K562 (cell line): ENCODE data around the gene PPIC.

Source experiments
- CCAR2 ChIP-seq: fragments of 200-400 bp; formaldehyde crosslinking; IDR thresholded peaks from 2 replicates; pipeline ENCODE4 v1.6.1; 2017; ENCODE audit warnings: mild to moderate bottlenecking, low read depth, low read length
- JUN ChIP-seq, 2 experiments: sonication (generic) in 1 of 2; formaldehyde crosslinking in 1 of 2; IDR thresholded peaks; 2 replicates each; pipeline versions ENCODE4 v1.6.1 to v1.8.0; 2012 to 2022; ENCODE audit warnings: borderline replicate concordance in 2 of 2, mild to moderate bottlenecking in 2 of 2, improper control_type of control experiment in 1 of 2, low read depth in 1 of 2, low read length in 1 of 2, missing genetic modification reagents in 1 of 2
- JUND ChIP-seq, 2 experiments: IDR thresholded peaks; 2 replicates in 1 of 2; 3 replicates in 1 of 2; pipeline ENCODE4 v1.6.1; 2011; ENCODE audit warnings: borderline replicate concordance in 2 of 2, low read depth in 2 of 2, low read length in 2 of 2, improper control_type of control experiment in 1 of 2, missing biosample characterization in 1 of 2, missing genetic modification characterization in 1 of 2, missing genetic modification reagents in 1 of 2
- PCBP1 ChIP-seq: fragments of 200-400 bp; formaldehyde crosslinking; IDR thresholded peaks from 2 replicates; pipeline ENCODE4 v1.6.1; 2018; ENCODE audit warnings: mild to moderate bottlenecking, low read depth, low read length; ENCODE audit not compliant: poor library complexity, severe bottlenecking
- RAD21 ChIP-seq, 2 experiments: fragments of 250-450 bp in 1 of 2; fragments of 450-650 bp in 1 of 2; sonication (Bioruptor Pico) in 1 of 2; formaldehyde crosslinking in 1 of 2; IDR thresholded peaks in 1 of 2; conservative IDR thresholded peaks in 1 of 2; 2 replicates each; pipeline versions ENCODE4 v1.4.0 to v1.8.0; 2020 to 2022; ENCODE audit warnings: mild to moderate bottlenecking in 2 of 2, moderate library complexity in 1 of 2
- TF ChIP-seq, protein P1 (sequence below), 3 experiments: IDR thresholded peaks in 2 of 3; conservative IDR thresholded peaks in 1 of 3; 2 replicates each; pipeline ENCODE4 v1.5.1; 2011 to 2012; ENCODE audit warnings: low read length in 3 of 3, mild to moderate bottlenecking in 3 of 3, control low read depth in 2 of 3, improper control_type of control experiment in 1 of 3, inconsistent platforms in 1 of 3, low read depth in 1 of 3, mixed read lengths in 1 of 3, moderate library complexity in 1 of 3; ENCODE audit not compliant: insufficient read depth in 2 of 3

DNA sequence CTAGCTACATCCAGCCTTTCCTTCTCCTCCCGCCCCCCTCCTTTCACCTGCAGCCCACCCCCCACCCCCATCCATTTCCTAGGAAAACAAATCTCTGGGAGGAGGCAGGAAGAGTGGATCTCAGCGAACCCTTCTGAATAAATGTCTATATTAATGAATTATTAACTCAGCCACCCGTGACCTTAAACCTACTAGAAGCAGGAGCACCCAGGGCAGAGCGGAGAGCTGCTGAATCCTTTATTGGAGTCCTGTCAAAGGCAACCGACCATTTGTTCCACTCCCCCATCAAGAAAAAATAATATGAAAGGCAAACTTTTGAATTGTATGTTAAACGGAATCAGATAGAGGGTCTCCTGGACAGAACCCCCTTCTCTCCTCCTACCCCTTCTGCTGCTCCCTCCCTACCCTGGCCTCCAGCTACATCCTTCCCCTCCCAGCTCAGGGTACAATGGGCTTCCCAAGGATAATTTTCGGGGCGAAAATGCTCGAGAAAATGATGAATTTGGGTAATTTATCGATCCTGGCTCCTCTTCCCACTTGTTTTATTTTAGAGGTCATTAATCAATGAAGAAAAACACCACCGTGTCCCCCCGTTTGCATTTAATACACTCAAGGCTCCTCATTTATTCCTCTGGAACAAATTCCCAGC, 49.2 kb upstream of the PPIC start:
- TF ChIP-seq RAD21 (CRISPR knock-in tag; conservative IDR thresholded peaks at IDR 0.05 in 1 of 2, IDR thresholded peaks at IDR 0.05 in 1 of 2) (no peak), PCBP1 (no peak), JUND (IDR thresholded peaks at IDR 0.05; ENCODE audit: borderline replicate concordance, low read depth, low read length) (no peak), JUND (tag; IDR thresholded peaks at IDR 0.05; ENCODE audit: borderline replicate concordance, low read depth, low read length) (no peak), JUN (IDR thresholded peaks at IDR 0.05; ENCODE audit: borderline replicate concordance, low read depth, low read length) (no peak), JUN (CRISPR knock-in tag; IDR thresholded peaks at IDR 0.05; ENCODE audit: borderline replicate concordance) (no peak), CCAR2 (no peak)
- TF ChIP-seq, protein P1, sequence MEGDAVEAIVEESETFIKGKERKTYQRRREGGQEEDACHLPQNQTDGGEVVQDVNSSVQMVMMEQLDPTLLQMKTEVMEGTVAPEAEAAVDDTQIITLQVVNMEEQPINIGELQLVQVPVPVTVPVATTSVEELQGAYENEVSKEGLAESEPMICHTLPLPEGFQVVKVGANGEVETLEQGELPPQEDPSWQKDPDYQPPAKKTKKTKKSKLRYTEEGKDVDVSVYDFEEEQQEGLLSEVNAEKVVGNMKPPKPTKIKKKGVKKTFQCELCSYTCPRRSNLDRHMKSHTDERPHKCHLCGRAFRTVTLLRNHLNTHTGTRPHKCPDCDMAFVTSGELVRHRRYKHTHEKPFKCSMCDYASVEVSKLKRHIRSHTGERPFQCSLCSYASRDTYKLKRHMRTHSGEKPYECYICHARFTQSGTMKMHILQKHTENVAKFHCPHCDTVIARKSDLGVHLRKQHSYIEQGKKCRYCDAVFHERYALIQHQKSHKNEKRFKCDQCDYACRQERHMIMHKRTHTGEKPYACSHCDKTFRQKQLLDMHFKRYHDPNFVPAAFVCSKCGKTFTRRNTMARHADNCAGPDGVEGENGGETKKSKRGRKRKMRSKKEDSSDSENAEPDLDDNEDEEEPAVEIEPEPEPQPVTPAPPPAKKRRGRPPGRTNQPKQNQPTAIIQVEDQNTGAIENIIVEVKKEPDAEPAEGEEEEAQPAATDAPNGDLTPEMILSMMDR (IDR thresholded peaks at IDR 0.05 in 2 of 3, conservative IDR thresholded peaks at IDR 0.05 in 1 of 3; ENCODE audit: insufficient read depth in 2 of 3, low read depth in 1 of 3, low read length in 3 of 3), result no peak
